NT2/D1 (cell line): ENCODE results near the gene KATNB1.
A peak's percentile ranks its signal among the peaks of the same experiment; 100 is the strongest.

Experiments
- DNase-seq: peaks from one replicate; pipeline ENCODE4 v3.0.0-alpha.2; 2011; ENCODE audit warnings: low read depth, low spot score
- H3K27me3 ChIP-seq: 2 replicates; pipeline ENCODE4 v1.6.0; 2011; ENCODE audit warnings: mild to moderate bottlenecking; ENCODE audit not compliant: insufficient read length, insufficient read depth
- H3K36me3 ChIP-seq: 2 replicates; pipeline ENCODE4 v1.6.1; 2011; ENCODE audit warnings: mild to moderate bottlenecking, low read length, mixed read lengths; ENCODE audit not compliant: insufficient read depth, insufficient read length
- H3K4me1 ChIP-seq: 2 replicates; pipeline ENCODE4 v1.5.1; 2011; ENCODE audit not compliant: insufficient read depth, insufficient read length
- H3K4me3 ChIP-seq: 2 replicates; pipeline ENCODE4 v1.5.1; 2011; ENCODE audit warnings: low read depth; ENCODE audit not compliant: insufficient read length
- H3K9ac ChIP-seq: 2 replicates; pipeline ENCODE4 v1.6.0; 2011; ENCODE audit warnings: low read depth; ENCODE audit not compliant: insufficient read length
- H3K9me3 ChIP-seq: 2 replicates; pipeline ENCODE4 v1.5.1; 2011; ENCODE audit warnings: mild to moderate bottlenecking, low read length; ENCODE audit not compliant: insufficient read depth
- SUZ12 ChIP-seq: IDR thresholded peaks from 2 replicates; pipeline ENCODE4 v1.6.1; 2011; ENCODE audit not compliant: insufficient read length, insufficient read depth; ENCODE audit errors: extremely low read depth
- YY1 ChIP-seq: IDR thresholded peaks from 2 replicates; pipeline ENCODE4 v1.6.1; 2011; ENCODE audit not compliant: insufficient read length, insufficient read depth
- ZNF274 ChIP-seq: IDR thresholded peaks from 2 replicates; pipeline ENCODE4 v1.6.1; 2011; ENCODE audit warnings: mild to moderate bottlenecking, low read depth, low read length

Gene KATNB1

GRCh38 chr16:57734925-57735754, 430 bp upstream of the KATNB1 start:
- H3K9ac ChIP-seq = peak overlapping the region; percentile 98
- H3K4me3 ChIP-seq = peak overlapping the region; percentile 92
- no peaks in the 10 kb centered on the region for H3K27me3 ChIP-seq
- TF ChIP-seq YY1 (peak; percentile 96), SUZ12 (no peak), ZNF274 (no peak)
- H3K4me1 ChIP-seq = peaks cover 6% of the 10 kb centered on the region
- peak; percentile 100 for DNase-seq
- no peaks in the 10 kb centered on the region for H3K9me3 ChIP-seq
- peaks cover 21% of the 10 kb centered on the region for H3K36me3 ChIP-seq

- H3K4me1 ChIP-seq = peaks cover 11% of the 10 kb centered on the region
- peaks cover 29% of the 10 kb centered on the region for H3K36me3 ChIP-seq
- TF ChIP-seq YY1 (no peak), ZNF274 (no peak), SUZ12 (no peak)
- H3K9ac ChIP-seq = peak overlapping the region; percentile 83
- no peaks in the 10 kb centered on the region for H3K9me3 ChIP-seq
- peak overlapping the region; percentile 75 for H3K4me3 ChIP-seq
- DNase-seq = no peak
- H3K27me3 ChIP-seq = no peaks in the 10 kb centered on the region
Measured at GRCh38 chr16:57736419-57737351, 1.1 kb downstream of the KATNB1 start.

- Histone ChIP-seq H3K9ac (no peak overlapping the region), H3K27me3 (no peaks in the 10 kb centered on the region), H3K36me3 (peaks cover 35% of the 10 kb centered on the region), H3K9me3 (no peaks in the 10 kb centered on the region), H3K4me1 (peaks cover 13% of the 10 kb centered on the region), H3K4me3 (no peak overlapping the region)
- TF ChIP-seq ZNF274 (no peak), SUZ12 (no peak), YY1 (no peak)
- DNase-seq = no peak
Measured at GRCh38 chr16:57738844-57739243, 3.3 kb downstream of the KATNB1 start.

GRCh38 chr16:57739756-57740422, 4.3 kb downstream of the KATNB1 start:
- TF ChIP-seq SUZ12 (no peak), ZNF274 (no peak), YY1 (no peak)
- peaks cover 45% of the 10 kb centered on the region for H3K36me3 ChIP-seq
- no peaks in the 10 kb centered on the region for H3K9me3 ChIP-seq
- no peak overlapping the region for H3K9ac ChIP-seq
- no peak overlapping the region for H3K4me3 ChIP-seq
- DNase-seq = no peak
- peaks cover 18% of the 10 kb centered on the region for H3K4me1 ChIP-seq
- no peaks in the 10 kb centered on the region for H3K27me3 ChIP-seq

- Histone ChIP-seq H3K27me3 (no peaks in the 10 kb centered on the region), H3K4me1 (peaks cover 18% of the 10 kb centered on the region), H3K36me3 (peaks cover 45% of the 10 kb centered on the region), H3K4me3 (no peak overlapping the region), H3K9me3 (no peaks in the 10 kb centered on the region), H3K9ac (no peak overlapping the region)
- DNase-seq = no peak
- TF ChIP-seq ZNF274 (no peak), SUZ12 (no peak), YY1 (no peak)
Measured at GRCh38 chr16:57740423-57741071, 5.0 kb downstream of the KATNB1 start.

- no peaks in the 10 kb centered on the region for H3K27me3 ChIP-seq
- H3K4me3 ChIP-seq = no peak overlapping the region
- TF ChIP-seq YY1 (no peak), ZNF274 (no peak), SUZ12 (no peak)
- H3K36me3 ChIP-seq = peaks cover 45% of the 10 kb centered on the region
- no peak overlapping the region for H3K9ac ChIP-seq
- H3K4me1 ChIP-seq = peaks cover 16% of the 10 kb centered on the region
- no peaks in the 10 kb centered on the region for H3K9me3 ChIP-seq
- DNase-seq = no peak
Measured at GRCh38 chr16:57741660-57742191, 6.2 kb downstream of the KATNB1 start.
